GM23338 (cell line): ENCODE results near the gene MCOLN2.

Experiments
- CTCF ChIP-seq, 2 experiments: fragments of 200-600 bp in 1 of 2; sonication (generic) in 1 of 2; conservative IDR thresholded peaks; 2 replicates each; pipeline versions ENCODE4 v1.5.1 to v1.6.1; 2016 to 2017; ENCODE audit warnings: antibody characterized with exemption in 2 of 2, low read depth in 2 of 2, mild to moderate bottlenecking in 2 of 2, moderate library complexity in 1 of 2
- EZH2 ChIP-seq: fragments of 200-600 bp; sonication (generic); IDR thresholded peaks from one replicate; pipeline ENCODE4 v1.8.0; 2017; ENCODE audit warnings: antibody characterized with exemption, mild to moderate bottlenecking, low read depth; ENCODE audit not compliant: unreplicated experiment
- POLR2AphosphoS5 ChIP-seq: IDR thresholded peaks from 2 replicates; pipeline ENCODE4 v1.6.1; 2016; ENCODE audit warnings: antibody characterized with exemption, low read depth
- REST ChIP-seq: IDR thresholded peaks from one replicate; pipeline ENCODE4 v1.6.1; 2018; ENCODE audit warnings: antibody characterized with exemption; ENCODE audit not compliant: unreplicated experiment

- TF ChIP-seq CTCF (conservative IDR thresholded peaks at IDR 0.05; ENCODE audit: low read depth in 2 of 2) = no peak
- TF ChIP-seq POLR2AphosphoS5 = no peak
- TF ChIP-seq REST = no peak
- no peak for TF ChIP-seq EZH2
Measured at GRCh38 chr1:84975035-84975434, 21.9 kb downstream of the MCOLN2 start.
